GM18909 (cell line): ENCODE results near the gene SPATS1.

ENCODE experiments used
- ATAC-seq: cut with Tn5 transposase; IDR thresholded peaks from one replicate; pipeline ENCODE4 v1.9.1; 2021; ENCODE audit warnings: mild to moderate bottlenecking; ENCODE audit not compliant: unreplicated experiment, poor library complexity

The SPATS1 gene, protein sequence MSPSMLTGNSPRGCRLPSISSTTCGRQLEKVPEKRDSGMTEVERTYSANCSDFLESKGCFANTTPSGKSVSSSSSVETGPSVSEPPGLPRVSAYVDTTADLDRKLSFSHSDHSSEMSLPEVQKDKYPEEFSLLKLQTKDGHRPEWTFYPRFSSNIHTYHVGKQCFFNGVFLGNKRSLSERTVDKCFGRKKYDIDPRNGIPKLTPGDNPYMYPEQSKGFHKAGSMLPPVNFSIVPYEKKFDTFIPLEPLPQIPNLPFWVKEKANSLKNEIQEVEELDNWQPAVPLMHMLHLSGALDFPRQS

DNA sequence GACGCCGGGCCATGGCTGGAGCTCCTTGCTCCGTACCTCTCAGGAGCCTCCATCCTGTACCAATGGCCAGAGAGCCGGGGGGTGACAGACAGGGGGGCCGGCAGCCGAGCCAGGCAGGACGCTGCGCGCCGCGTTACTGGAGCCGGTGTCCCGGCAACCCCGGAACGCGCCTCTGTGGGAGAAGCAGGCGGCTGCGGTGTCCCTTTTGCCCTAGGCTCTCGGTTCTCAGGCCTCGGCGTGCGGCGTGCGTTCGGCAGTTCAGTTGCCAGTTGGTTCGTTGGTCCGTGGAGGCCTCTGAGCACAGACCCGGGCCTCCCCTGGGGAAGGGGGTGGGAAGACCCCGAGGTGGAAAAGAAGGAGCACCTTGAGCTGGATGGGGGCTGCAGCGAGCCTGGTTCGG lies at the start of gene SPATS1:
Gene SPATS1 (plus strand): TSS at position 162 of the 400 bp plus-strand sequence. CDS start 446 bp downstream, outside the sequence.
- no peak for ATAC-seq

DNA sequence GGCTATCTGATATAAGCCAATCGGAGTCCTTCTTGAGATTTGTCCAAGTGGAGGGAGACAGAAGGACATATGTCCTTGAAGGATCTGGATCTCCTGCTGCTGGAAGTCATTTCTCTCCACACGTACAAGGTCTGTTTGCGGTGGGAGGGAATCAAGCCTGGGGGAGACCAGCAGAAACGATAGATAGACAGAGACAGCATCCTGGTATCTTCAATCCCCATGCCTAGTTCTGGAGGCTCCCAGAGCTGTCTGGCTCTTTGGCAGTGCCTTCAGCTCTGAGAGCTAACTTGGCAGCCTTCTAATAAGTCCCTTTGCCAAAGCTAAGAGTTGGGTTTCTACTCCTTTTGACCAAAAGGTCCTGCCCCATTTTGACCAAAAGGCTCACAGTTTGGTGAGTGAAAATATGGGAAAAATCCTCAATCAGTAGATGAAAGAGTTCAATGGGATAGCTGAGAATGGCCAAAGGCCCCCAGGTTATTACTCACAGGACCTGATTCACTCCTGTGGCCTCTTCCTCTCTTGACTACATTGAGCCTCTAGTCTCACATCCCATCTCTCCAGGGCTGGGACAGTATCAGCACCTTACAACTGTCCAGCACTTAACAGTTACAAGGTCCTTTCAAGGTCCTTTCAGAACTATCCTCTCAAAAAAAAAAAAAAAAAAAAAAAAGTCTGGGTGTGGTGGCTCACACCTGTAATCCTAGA lies 49.6 kb upstream of the SPATS1 start:
- no peak for ATAC-seq

DNA sequence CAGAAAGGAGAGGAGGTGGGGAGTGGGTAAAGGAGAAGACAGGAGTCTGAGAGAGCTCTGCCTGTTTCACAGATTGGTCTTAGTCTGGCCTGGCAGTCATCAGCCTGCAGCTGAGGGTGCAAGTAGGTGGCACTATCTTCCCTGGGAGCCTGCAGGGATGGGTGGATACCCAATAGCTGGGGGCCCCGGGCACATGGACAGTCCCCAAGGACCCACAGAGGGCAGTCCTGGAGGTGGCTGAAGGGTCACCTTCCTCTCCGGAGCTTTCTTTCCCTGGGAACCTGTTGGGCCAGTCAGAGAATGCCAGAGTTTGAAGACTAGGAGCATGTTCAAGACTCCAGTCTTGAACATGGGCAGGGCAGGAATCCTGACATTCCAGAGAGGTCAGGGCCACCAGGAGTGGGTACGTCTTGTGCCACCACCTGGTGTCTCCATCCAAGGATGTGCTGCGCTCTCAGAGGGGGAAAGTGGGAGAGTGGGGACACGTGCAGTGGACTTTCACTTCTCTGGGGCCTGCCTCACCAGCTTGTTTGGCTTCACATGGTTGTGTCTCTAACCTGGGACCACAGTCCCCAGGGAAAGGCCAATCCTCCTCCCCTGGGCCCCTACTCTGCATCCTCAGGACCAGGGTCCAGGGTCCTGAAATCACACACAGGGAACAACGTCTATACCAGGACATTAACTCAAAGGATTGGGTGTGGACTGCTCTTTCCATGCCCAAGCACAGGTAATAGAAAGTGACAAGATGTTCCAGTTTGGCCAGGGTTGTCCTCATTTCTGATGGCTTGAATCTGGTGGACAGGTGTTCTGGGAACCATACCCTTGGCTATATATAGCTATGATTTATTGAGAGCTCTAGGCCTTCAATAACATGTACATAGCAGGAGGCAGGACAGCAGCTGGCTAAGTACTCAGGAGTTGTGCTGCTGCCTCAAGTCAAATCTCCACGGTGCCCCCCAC lies 47.3 kb upstream of the SPATS1 start:
- ATAC-seq: no peak

DNA sequence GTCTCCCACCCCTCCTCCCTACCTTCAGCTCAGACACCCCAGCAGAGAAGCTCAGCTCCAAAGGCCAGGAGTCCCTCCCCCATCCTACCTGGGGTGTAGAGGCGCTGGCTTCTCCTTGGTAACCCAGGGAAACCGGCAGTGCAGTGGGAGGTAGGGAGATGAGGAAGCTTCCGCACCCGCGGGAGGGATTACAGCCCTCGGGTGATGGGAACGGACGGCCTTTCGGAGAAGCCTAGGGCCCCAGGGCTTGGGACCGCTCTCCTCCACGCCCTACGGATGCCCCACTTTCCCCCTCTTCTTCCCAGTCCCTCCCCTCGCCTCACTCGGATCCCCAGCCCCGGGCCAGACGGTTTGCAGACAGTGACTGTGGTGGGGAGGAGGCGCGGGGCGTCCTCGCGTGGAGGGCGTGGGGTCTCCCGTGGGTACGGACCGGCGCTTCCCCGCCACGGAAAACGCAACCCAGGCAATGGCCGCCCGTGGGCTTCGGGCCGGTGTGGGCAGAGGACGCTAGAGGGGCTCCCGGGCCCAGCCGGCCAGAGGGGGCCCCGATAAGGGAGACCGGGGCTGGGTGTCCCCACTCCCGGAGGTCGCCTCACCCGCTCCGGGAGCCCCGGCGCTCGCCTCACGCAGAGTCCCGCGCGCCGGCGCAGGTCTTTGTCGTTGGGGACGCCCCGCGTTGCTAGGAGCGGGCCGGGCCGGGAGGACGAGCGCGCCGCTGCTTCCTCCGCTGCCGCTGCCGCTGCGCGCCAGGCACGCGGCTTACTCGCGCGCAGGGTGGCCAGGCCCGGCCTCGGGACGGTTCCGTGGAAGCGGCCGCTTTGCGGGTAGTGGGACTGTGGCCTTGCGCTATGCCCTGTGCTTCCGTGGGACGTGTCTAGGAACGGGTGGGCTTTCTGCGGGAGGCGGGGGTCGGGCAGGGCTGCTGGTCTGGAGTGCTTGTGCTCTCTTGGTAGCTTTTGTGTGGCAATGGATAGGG lies 45.1 kb upstream of the SPATS1 start:
- no peak for ATAC-seq

DNA sequence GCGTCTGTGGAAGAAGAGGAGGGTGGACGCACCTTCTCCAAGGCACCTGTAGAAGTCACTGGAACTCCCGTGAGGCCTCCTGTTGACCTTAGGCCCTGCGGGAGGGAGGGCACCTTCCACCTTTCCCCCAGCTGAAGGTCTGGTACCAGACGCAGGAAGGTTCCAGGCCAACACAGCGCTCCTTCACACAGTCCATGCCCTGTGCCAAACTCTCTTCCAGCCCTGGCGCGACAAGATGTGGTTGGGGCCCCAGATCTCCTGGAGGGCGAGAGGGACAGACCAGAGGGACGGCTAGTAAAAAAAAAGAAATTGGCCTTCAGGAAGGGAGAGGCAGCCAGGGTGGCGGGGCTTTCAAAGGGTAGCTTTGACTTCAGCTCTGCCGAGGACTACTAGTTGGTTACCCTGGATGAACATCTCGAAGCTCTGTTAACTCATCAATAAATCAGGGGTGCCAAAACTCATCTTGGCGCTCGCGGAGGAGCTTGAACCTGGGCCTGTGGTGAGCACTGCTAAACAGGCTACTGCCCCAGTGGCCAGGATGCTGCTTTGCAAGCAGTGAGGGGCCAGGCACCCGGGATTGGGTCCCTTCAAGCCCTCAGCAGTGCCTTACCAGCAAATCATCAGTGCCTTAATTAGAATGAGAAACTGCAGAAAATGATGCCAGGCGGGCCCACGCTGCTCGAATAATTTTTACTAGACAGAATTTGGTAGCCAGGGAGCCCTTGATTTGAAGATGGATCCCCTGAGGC lies 44.2 kb upstream of the SPATS1 start:
- ATAC-seq: no peak

DNA sequence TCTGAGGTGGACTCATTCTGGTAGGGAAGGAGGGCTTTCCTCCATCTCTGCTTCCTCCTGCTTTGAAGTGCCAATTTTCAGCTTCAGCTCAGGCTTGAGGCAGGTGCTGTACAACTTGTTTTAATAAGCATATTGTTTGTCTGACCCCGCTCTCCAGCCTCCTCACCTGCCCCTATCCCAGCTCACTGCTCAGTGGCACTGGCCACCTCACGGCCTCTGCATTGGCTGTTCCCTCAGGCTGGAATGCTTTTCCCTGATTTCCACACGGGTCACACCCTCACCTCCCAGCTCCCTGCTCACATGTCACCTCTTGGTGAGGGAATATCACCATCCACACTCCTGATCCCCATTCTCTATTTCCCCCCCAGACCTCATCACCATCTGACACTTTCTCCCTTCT lies 43.6 kb upstream of the SPATS1 start:
- ATAC-seq: no peak

DNA sequence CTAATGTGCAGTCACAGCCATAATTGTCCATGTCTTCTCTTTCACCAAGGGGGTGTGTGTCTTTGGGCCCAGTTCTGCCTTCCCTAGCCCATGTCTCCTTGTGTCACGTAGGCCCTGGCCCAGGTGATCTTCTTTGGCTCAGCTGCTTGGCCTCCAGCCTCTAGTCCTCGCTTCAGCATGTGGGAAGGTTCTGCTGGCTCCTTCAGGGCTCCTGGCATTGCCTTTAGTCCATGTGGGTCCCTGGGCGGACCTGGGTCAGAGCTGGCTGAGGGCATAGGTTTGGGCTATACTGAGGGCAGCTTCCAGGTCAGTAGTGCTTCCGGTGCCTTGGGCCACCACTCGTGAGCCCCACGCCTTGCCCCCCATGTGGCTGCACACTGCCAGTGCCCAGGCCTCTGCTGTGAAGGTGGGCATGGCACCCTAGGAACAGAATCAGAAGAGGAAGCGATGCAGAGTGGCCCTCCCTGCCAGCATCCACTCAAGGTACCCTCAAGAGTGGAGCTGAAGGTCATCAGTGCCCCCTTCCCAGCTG lies 42.1 kb upstream of the SPATS1 start:
- ATAC-seq: no peak

DNA sequence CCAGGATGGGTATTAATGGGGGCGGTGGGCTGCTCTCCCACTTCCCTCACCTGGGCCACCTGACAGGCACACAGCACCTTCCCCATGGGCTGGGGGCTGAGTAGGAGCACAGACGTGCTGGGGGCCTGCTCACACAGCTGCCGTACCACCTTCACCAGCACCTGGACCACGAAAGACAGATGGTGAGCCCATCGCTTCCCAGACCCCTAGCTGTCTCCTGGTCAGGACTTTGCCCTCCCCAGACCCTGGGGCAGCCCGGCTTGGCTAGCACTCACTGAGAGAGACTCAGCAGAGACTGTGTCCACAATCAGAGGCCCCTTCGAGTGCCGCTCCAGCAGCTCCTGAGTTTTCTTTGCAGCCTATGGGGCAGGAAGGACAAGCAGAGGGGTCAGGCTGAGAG lies 41.3 kb upstream of the SPATS1 start:
- ATAC-seq: no peak

DNA sequence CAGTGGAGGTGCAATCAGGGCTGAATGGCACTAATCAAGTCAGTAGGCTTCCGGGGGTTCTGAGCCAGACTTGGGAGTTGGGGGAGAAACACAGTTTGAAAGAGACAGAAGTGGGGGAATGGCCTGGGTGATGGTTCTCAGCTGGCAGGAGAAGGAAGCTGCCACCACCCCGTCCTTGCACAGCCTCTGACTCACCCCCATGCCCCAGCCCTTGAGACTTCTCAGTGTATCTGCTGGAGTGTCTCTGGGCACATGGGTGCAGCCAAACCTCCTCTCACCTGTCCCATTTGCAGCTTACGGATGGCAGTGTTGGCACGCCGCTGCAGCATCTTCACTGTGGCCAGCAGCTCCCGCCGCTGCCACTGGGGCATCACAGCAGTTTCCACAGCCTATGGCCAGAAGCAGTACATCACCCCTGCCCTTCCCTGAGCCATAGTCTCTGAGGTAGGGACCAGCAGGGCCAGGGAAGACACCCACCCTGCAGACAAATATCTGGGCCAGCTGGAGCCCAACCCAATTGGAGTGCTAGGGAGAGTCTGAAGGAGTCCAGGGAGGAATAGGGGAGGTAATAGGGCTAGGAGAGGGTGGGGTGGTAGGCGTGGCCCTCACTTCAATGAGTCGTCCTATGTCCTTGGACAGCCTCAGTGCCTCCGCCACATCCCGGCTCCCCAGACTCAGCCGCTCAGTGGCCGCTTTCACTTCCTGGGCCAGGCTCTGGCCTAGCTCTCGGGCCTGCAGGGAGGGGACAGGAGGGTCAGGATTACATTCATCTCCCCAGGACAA lies 40.5 kb upstream of the SPATS1 start:
- ATAC-seq: no peak

DNA sequence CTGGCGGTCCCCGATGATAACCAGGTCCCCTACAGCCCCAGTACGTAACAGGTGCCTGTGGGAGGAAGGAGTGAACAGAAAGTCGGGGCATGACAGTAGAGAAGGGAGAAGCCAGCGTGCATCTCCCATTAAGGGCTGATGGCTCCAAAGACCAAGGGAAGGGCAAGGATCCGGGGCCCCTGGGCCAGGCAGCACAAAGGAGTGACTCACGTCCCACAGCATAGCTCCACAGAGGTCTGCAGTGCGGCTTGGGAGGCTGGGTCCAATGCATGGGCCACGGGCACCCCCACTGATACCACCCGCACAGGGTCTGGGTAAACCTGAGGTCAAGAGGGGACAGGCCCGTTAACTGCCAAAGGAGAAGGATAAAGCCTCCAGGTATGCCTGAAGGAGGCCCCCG lies 39.6 kb upstream of the SPATS1 start:
- no peak for ATAC-seq

DNA sequence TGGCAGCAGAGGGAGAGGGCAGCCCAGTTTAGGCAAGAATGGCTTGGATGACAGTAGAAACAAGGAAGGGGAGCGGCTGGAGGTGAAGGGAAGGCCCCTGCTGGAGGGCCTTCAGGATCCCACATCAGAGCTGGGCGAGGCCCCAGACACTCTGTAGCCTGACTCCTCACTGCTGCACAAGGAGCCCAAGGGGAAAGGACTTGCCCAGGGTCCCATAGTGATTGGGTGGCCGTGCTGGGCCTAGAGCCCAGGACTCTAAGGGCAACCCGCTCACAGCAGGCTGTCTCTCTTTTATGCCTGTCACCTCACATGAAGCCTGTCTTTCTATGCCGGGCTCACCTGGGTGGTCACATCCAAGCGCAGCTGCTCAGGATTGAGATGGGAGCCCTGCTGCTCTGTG lies 38.6 kb upstream of the SPATS1 start:
- no peak for ATAC-seq

DNA sequence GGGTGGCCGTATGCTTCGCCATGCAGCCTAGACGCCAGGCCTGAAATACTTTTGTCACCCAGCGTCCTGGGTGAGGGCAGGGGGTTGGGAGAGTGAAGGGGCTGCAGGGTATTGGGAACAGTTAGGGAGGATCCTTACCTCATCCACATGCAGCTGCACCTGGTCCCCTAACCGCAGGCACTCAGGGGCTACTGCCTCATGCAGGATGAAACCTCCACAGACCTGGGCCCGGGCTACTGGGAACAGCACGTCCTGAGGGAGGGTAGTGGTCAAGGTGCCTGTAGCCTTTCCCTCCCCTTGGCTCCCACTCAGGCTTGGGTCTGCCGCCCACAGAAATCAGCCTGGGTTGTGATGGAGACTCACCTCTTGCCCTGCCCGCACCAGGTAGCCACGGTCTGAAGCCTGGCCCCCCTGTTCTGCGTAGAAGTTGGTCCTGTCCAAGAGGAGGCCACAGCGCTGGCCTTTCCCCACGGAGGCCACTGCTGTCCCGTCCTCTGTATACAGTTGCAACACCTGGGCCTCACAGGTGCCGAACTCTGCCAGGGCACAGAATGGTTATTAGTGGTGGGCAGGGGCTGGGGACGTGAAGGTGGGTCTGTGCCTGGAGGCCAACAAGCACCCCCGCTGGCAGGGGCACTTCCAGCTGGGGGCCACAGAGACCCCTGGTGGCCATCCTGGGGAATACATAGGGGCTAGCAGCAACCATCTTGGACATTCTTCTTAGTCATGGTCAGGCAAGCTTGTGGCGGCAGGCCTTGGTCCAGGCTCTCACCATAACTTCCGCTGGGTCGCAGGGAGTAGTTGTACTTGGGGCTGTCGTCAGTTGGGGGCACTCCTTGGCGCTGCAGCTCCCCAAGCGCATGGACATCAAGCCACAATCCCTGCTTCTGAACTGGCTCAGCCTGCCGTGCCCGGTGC lies 37.9 kb upstream of the SPATS1 start:
- ATAC-seq: peak; percentile 47

DNA sequence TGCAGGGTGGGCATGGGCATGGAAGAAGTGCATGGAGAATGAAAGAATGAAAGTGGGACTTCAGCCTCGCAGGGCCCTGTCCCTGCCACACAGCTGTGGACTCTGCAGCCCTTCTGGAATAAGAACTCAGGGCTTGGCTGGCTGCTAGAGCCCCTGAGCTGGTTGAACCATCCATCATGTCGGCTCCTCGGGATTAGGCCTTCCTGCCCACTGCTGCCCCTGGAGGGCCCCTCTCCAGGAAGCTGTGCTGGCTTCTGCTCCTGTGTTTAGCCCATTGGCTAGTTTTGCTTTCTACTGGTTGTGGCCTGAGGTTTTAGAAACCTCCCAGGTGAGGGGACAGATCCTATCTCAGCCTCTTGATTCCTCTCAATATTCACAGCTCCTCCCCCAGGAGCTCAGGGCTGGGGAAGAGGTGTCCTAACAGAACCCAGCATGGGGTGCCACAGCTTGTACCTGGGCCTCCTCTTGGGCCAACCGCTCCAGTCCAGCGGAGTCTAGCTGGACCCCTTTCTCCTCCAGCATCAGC lies 37.2 kb upstream of the SPATS1 start:
- no peak for ATAC-seq

DNA sequence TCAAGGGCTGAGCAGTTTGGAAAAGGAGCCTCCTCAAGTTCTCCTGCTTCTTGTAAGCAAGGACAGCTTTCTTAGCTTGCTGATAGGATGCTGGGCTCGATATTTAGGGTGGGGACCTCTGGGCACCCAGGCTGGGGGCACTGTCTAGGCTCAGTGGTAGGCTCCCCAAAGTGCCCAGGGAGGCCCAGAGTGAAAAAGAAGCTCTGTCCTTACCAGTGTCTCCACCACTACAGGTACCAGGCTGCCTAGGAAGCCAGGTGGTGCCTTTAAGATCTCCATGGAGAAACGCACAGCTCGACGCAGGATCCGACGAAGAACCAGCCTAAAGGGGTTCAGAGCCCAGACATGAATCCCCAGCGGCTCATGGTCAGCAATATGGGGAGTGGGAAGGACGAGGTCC lies 35.7 kb upstream of the SPATS1 start:
- ATAC-seq: no peak

DNA sequence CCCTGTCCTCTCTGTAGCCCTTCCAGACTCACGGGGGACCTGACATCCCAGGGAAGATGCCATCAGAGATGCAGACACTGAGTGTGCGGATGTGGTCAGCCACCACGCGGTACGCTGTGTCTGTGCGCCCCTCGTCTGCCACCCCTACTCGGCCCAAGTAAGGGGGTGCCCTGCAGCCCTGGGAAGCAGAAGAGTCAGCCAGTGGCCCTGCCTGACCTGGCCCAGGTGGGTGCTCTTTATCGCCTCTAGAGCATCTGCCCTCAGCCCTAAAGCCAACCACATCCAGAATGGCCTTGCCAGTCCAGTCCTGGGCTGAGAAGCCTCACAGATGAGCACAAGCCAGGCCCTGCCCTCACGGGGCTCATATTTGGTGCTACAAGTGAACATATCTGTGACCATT lies 35.2 kb upstream of the SPATS1 start:
- ATAC-seq: no peak

DNA sequence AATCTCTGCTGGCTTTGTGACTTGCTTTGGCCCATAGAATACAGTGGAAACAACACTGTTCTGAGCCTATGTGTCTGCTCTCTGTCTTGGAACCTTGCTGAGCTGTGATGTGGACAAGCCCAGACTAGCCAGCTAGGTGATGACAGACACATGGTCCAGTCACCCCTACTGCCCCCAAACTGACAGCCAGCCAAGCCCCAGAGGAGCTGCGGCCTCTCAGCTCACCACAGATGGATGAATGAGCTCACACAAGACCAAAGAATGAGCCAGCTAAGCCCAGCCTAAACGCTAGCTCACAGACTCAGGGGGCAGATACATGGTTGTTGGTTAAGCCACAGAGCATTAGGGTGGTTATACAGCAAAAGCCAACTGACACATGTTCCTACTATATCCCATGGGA lies 33.4 kb upstream of the SPATS1 start:
- ATAC-seq: no peak

DNA sequence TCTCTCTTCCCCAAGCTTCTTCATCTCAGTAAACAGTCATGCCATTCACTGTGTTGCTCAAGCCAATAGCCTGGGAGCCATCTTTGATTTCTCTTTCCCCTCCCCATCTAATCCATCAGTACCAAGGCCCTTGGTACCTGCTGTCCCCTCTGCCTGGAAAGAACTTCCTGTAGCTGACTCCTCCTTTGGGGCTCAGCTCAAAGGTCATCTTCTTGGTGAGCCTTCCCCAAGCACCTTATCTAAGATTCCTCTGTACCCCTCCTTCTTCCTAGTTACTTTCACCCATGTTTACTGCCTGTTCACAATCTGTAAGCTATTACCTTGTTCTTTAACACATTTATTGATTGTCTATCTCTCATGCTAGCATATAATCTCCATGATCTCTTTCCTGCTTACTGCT lies 32.8 kb upstream of the SPATS1 start:
- ATAC-seq: no peak
